ENCODE data around the gene HUS1.

- TF ChIP-seq POLR2AphosphoS5 (IDR thresholded peaks at IDR 0.05; ENCODE audit: borderline replicate concordance, low read depth, low read length) (no peak), EZH2 (IDR thresholded peaks at IDR 0.05) (no peak), FOXP2 (optimal IDR thresholded peaks at IDR 0.05; ENCODE audit: control extremely low read depth, extremely low read length, insufficient read depth) (no peak)
Measured at GRCh38 chr7:47937065-47937687, 42.2 kb downstream of the HUS1 start.
